HepG2 (cell line): ENCODE results near the gene HNRNPUL1. TPM values are rescaled to one million over a fixed set of nuclear protein-coding genes. Genes with fewer than 3 reads are reported as not detected.

Experiments used
- ARNT ChIP-seq: fragments of 450-650 bp; IDR thresholded peaks from 2 replicates; pipeline ENCODE4 v1.6.1; 2017
- CC2D1A ChIP-seq: sonication (generic); formaldehyde crosslinking; IDR thresholded peaks from 2 replicates; pipeline ENCODE4 v1.8.1; 2023; ENCODE audit warnings: mild to moderate bottlenecking, missing genetic modification reagents
- FOXC1 ChIP-seq: sonication (generic); formaldehyde crosslinking; IDR thresholded peaks from 2 replicates; pipeline ENCODE4 v1.8.0; 2022; ENCODE audit warnings: mild to moderate bottlenecking, missing genetic modification reagents, borderline replicate concordance
- ISL2 ChIP-seq: sonication (generic); formaldehyde crosslinking; IDR thresholded peaks from 2 replicates; pipeline ENCODE4 v1.5.0; 2020; ENCODE audit warnings: missing genetic modification reagents
- MAF1 ChIP-seq: sonication (generic); formaldehyde crosslinking; IDR thresholded peaks from 2 replicates; pipeline ENCODE4 v1.5.0; 2020; ENCODE audit warnings: missing genetic modification reagents, borderline replicate concordance
- MTA3 ChIP-seq: sonication (generic); formaldehyde crosslinking; IDR thresholded peaks from 2 replicates; pipeline ENCODE4 v1.4.0; 2020; ENCODE audit warnings: missing genetic modification reagents
- NONO ChIP-seq, 2 experiments: fragments of 450-650 bp in 1 of 2; sonication (generic) in 1 of 2; formaldehyde crosslinking in 1 of 2; IDR thresholded peaks in 1 of 2; conservative IDR thresholded peaks in 1 of 2; 2 replicates each; pipeline versions ENCODE4 v1.6.1 to v1.8.0; 2017 to 2022; ENCODE audit warnings: mild to moderate bottlenecking in 1 of 2, missing genetic modification reagents in 1 of 2, moderate library complexity in 1 of 2
- NR2C2 ChIP-seq: sonication (generic); formaldehyde crosslinking; IDR thresholded peaks from 2 replicates; pipeline ENCODE4 v1.4.0; 2020; ENCODE audit warnings: missing genetic modification reagents, mild to moderate bottlenecking, moderate library complexity, borderline replicate concordance
- NRL ChIP-seq: sonication (generic); formaldehyde crosslinking; IDR thresholded peaks from 2 replicates; pipeline ENCODE4 v1.5.0; 2020; ENCODE audit warnings: missing genetic modification reagents, mild to moderate bottlenecking, moderate library complexity, borderline replicate concordance
- PHF20 ChIP-seq: sonication (generic); formaldehyde crosslinking; IDR thresholded peaks from 2 replicates; pipeline ENCODE4 v1.5.0; 2020; ENCODE audit warnings: mild to moderate bottlenecking, missing genetic modification reagents
- RFX3 ChIP-seq: IDR thresholded peaks from 2 replicates; pipeline ENCODE4 v1.6.1; 2016; ENCODE audit warnings: missing biosample characterization, missing genetic modification reagents
- RNF2 ChIP-seq: fragments of 450-650 bp; conservative IDR thresholded peaks from 2 replicates; pipeline ENCODE4 v1.6.1; 2016; ENCODE audit warnings: low read depth
- SMAD1 ChIP-seq: sonication (generic); formaldehyde crosslinking; IDR thresholded peaks from 2 replicates; pipeline ENCODE4 v1.4.0; 2020; ENCODE audit warnings: missing genetic modification reagents, low read depth, mild to moderate bottlenecking, borderline replicate concordance
- SMAD3 ChIP-seq: sonication (generic); formaldehyde crosslinking; IDR thresholded peaks from 2 replicates; pipeline ENCODE4 v1.4.0; 2020; ENCODE audit warnings: missing genetic modification reagents
- SMYD3 ChIP-seq: sonication (generic); formaldehyde crosslinking; IDR thresholded peaks from 2 replicates; pipeline ENCODE4 v1.8.1; 2023; ENCODE audit warnings: mild to moderate bottlenecking, missing genetic modification reagents
- SOX13 ChIP-seq, 3 experiments: fragments of 450-650 bp in 1 of 3; sonication (generic) in 1 of 3; formaldehyde crosslinking in 1 of 3; IDR thresholded peaks in 2 of 3; conservative IDR thresholded peaks in 1 of 3; 2 replicates each; pipeline versions ENCODE4 v1.5.0 to v1.6.1; 2016 to 2020; ENCODE audit warnings: antibody characterized with exemption in 1 of 3, mild to moderate bottlenecking in 1 of 3, missing compliant biosample characterization in 1 of 3, missing genetic modification reagents in 1 of 3, moderate library complexity in 1 of 3
- ZFX ChIP-seq: sonication (generic); formaldehyde crosslinking; IDR thresholded peaks from 2 replicates; pipeline ENCODE4 v1.4.0; 2020; ENCODE audit warnings: mild to moderate bottlenecking, low read depth, missing genetic modification reagents, moderate library complexity
- ZNF317 ChIP-seq: sonication (generic); formaldehyde crosslinking; IDR thresholded peaks from 2 replicates; pipeline ENCODE4 v1.5.0; 2020; ENCODE audit warnings: mild to moderate bottlenecking, missing genetic modification reagents
- polyA plus RNA-seq, 8 experiments: library from polyadenylated mRNA; depleted of rRNA in 3 of 8; stranded (reverse) in 7 of 8; unstranded in 1 of 8; fragments of >200 nt; fragmentation: Illumina TruSeq in 4 of 8; extraction: Trizol in 4 of 8; gene quantifications; 2 replicates each; pipeline versions ENCODE4 v1.2.1 to v1.2.3, GENCODE V29; 2011 to 2016; ENCODE audit warnings: low read depth in 4 of 8, missing spikeins in 1 of 8, mixed read lengths in 1 of 8; ENCODE audit not compliant: insufficient read depth in 1 of 8
- total RNA-seq, 5 experiments: library from RNA; depleted of rRNA; stranded (reverse); fragments of >200 nt; fragmentation: Illumina TruSeq; extraction: Trizol; gene quantifications; 2 replicates each; pipeline ENCODE4 v1.2.3, GENCODE V29; 2016; ENCODE audit warnings: low read depth in 1 of 5
- TF ChIP-seq, protein P1 (sequence below): sonication (generic); formaldehyde crosslinking; IDR thresholded peaks from 2 replicates; pipeline ENCODE4 v1.5.1; 2020; ENCODE audit warnings: mild to moderate bottlenecking, moderate library complexity, missing genetic modification reagents
- TF ChIP-seq, protein P2 (sequence below): IDR thresholded peaks from 2 replicates; pipeline ENCODE4 v1.6.1; 2016; ENCODE audit warnings: low read depth
- TF ChIP-seq, protein P3 (sequence below): IDR thresholded peaks from 2 replicates; pipeline ENCODE4 v1.6.1; 2016
- TF ChIP-seq, protein P4 (sequence below): sonication (generic); formaldehyde crosslinking; IDR thresholded peaks from 2 replicates; pipeline ENCODE4 v1.8.0; 2022; ENCODE audit warnings: missing genetic modification reagents, mild to moderate bottlenecking, borderline replicate concordance

The HNRNPUL1 gene
- total and polyA plus RNA-seq, 2 of the 13 experiments (the other 11 are each of a cell fraction or from before 2014, with no cell fraction given) = 30.9 to 81.7 TPM

DNA sequence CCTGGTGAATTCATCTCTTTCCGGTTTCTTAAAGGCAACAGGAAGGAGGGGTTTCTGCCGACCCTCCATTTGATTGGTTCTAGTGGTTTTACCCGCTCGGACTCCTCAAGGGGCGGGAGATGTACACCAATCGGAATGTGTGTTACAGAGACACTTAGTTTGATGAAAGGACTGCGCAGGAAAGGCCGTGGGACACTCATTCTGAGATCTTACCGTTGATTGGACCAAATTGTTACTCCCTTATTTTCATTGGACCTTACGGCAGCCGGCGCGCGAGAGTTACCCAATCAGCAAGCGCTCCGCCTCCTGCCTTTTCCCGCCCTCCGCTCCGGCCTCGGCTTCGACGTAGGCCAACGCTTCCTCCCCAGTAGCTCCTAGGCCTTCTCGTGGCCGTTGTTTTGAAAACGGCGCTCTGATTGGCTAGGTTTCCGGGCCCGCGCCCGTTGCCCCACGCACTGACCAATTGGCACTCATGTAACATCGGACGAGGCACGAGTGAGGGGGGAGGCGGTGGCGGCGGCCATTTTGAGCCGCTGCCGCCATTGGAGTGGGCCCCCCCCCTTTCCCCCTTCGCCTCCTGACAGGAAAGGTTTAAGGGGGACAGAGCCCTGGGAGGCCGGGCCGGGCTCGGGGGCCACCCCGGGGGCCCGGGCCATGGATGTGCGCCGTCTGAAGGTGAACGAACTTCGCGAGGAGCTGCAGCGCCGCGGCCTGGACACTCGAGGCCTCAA is at the start of gene HNRNPUL1 (continued):
- TF ChIP-seq, protein P1, sequence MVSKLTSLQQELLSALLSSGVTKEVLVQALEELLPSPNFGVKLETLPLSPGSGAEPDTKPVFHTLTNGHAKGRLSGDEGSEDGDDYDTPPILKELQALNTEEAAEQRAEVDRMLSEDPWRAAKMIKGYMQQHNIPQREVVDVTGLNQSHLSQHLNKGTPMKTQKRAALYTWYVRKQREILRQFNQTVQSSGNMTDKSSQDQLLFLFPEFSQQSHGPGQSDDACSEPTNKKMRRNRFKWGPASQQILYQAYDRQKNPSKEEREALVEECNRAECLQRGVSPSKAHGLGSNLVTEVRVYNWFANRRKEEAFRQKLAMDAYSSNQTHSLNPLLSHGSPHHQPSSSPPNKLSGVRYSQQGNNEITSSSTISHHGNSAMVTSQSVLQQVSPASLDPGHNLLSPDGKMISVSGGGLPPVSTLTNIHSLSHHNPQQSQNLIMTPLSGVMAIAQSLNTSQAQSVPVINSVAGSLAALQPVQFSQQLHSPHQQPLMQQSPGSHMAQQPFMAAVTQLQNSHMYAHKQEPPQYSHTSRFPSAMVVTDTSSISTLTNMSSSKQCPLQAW (CRISPR knock-in tag) = peak; percentile 79
- no peak for TF ChIP-seq SOX13 (IDR thresholded peaks at IDR 0.05)
- peak in 1 of 2 experiments; percentile 61; a peak in 2 of 4 replicates for TF ChIP-seq SOX13 (CRISPR knock-in tag; conservative IDR thresholded peaks at IDR 0.05 in 1 of 2, IDR thresholded peaks at IDR 0.05 in 1 of 2)
- 0 out of 2 replicates have a peak, but pooled peaks have one; percentile 18 for TF ChIP-seq SMAD1 (CRISPR knock-in tag)
- TF ChIP-seq NONO (IDR thresholded peaks at IDR 0.05) = no peak
- peak; percentile 74 for TF ChIP-seq NONO (CRISPR knock-in tag; conservative IDR thresholded peaks at IDR 0.05)
- no peak for TF ChIP-seq CC2D1A (CRISPR knock-in tag)
- no peak; the same call in 1 of the 2 replicates for TF ChIP-seq NR2C2
- peak; percentile 93 for TF ChIP-seq RNF2
- TF ChIP-seq ARNT = no peak
- TF ChIP-seq, protein P2, sequence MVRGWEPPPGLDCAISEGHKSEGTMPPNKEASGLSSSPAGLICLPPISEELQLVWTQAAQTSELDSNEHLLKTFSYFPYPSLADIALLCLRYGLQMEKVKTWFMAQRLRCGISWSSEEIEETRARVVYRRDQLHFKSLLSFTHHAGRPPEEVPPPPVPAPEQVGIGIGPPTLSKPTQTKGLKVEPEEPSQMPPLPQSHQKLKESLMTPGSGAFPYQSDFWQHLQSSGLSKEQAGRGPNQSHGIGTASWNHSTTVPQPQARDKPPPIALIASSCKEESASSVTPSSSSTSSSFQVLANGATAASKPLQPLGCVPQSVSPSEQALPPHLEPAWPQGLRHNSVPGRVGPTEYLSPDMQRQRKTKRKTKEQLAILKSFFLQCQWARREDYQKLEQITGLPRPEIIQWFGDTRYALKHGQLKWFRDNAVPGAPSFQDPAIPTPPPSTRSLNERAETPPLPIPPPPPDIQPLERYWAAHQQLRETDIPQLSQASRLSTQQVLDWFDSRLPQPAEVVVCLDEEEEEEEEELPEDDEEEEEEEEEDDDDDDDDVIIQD (CRISPR knock-in tag) = peak; percentile 35; the same call in 1 of the 2 replicates
- TF ChIP-seq ZNF317 (CRISPR knock-in tag) = peak; percentile 60; the same call in 1 of the 2 replicates
- TF ChIP-seq, protein P3, sequence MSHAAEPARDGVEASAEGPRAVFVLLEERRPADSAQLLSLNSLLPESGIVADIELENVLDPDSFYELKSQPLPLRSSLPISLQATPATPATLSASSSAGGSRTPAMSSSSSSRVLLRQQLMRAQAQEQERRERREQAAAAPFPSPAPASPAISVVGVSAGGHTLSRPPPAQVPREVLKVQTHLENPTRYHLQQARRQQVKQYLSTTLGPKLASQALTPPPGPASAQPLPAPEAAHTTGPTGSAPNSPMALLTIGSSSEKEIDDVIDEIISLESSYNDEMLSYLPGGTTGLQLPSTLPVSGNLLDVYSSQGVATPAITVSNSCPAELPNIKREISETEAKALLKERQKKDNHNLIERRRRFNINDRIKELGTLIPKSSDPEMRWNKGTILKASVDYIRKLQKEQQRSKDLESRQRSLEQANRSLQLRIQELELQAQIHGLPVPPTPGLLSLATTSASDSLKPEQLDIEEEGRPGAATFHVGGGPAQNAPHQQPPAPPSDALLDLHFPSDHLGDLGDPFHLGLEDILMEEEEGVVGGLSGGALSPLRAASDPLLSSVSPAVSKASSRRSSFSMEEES (CRISPR knock-in tag) = peak; percentile 64
- no peak for TF ChIP-seq SMAD3 (CRISPR knock-in tag)
- TF ChIP-seq ZFX (CRISPR knock-in tag) = peak; percentile 96
- peak; percentile 51; the same call in 1 of the 2 replicates for TF ChIP-seq ISL2
- TF ChIP-seq, protein P4, sequence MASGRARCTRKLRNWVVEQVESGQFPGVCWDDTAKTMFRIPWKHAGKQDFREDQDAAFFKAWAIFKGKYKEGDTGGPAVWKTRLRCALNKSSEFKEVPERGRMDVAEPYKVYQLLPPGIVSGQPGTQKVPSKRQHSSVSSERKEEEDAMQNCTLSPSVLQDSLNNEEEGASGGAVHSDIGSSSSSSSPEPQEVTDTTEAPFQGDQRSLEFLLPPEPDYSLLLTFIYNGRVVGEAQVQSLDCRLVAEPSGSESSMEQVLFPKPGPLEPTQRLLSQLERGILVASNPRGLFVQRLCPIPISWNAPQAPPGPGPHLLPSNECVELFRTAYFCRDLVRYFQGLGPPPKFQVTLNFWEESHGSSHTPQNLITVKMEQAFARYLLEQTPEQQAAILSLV (CRISPR knock-in tag) = peak; percentile 70
- TF ChIP-seq SMYD3 (CRISPR knock-in tag) = no peak; the same call in 1 of the 2 replicates
- 0 out of 2 replicates have a peak, but pooled peaks have one; percentile 10 for TF ChIP-seq MTA3 (CRISPR knock-in tag)
- TF ChIP-seq FOXC1 (CRISPR knock-in tag) = peak; percentile 76; the same call in 1 of the 2 replicates
- TF ChIP-seq NRL = peak; percentile 85
- TF ChIP-seq MAF1 = peak; percentile 26; the same call in 1 of the 2 replicates
- peak; percentile 72; the same call in 1 of the 2 replicates for TF ChIP-seq PHF20 (CRISPR knock-in tag)
- no peak for TF ChIP-seq RFX3 (CRISPR knock-in tag)
